ENCODE results near the gene SRR. TPM values are rescaled to one million over a fixed set of nuclear protein-coding genes. Genes with fewer than 3 reads are reported as not detected.

The SRR gene
- polyA plus RNA-seq, 6 donors from 2014 or later, result 3.0 to 23.5 (median 8.5) TPM

GRCh38 chr17:2336852-2337543 is 33.2 kb downstream of the SRR start, which contains the start of gene SGSM2:
SGSM2 (plus strand) TSS chr17:2337501; CDS start chr17:2337689, 188 bp downstream.
- Mint-ChIP-seq H3K27me3 (no peaks in the 10 kb centered on the region), H3K4me1 (peaks cover 22 to 28% (median 23%) of the 10 kb centered on the region in 3 donors), H3K9me3 (no peaks in the 10 kb centered on the region), H3K36me3 (peaks cover 0 to 8% of the 10 kb centered on the region in 2 donors), H3K4me3 (peak within 1 kb of the TSS; percentile 91 to 99 (median 98)), H3K27ac (peak within 1 kb of the TSS; percentile 26 to 97 (median 94))
- ATAC-seq (ENCODE audit: low read depth in 2 of 2), result peak; percentile 62 to 67
- peak; percentile 64 for DNase-seq

DNA sequence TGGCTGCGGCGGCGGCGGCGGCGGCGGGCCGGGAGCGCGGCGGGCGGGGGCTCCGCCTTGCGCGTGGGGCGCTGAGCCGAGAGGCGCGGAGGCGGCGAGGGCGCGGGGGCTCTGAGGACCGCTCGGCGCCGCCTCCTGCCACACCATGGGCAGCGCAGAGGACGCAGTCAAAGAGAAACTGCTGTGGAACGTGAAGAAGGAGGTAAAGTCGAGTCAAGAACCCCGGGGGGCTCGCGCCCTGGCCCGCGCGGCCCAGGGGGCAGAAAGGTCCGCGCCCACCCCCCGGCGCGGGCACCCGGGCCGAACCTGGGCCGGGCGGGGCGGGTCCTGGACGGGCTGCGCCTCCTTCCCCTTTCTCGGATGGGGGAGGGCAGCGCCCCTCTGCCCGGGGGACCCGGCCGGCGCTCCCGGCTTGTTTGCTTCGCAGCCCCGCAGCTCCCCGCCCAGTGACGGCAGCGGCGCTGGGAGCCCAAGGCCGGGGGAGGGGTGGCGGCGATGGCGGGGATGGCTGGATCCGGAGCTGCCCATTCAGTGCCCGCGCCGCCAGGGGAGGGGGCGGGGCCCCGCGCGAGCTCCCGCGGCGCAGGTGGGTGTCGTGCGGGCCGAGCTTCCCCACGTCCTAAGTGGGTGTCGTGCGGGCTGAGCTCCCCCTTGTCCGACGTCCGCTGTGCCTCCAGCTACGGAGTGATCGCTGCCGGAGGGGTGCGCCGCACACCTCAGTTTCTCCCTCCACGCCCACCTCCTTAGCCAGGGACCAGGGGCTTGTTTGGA is 34.0 kb downstream of the SRR start:
- H3K36me3 Mint-ChIP-seq, result peaks cover 0 to 8% of the 10 kb centered on the region in 2 donors
- peak overlapping the region in 3 of 6 donors; percentile 70 to 84 (median 71) for H3K27ac Mint-ChIP-seq
- H3K4me3 Mint-ChIP-seq, result peak overlapping the region; percentile 89 to 99 (median 98)
- no peaks in the 10 kb centered on the region for H3K27me3 Mint-ChIP-seq
- no peaks in the 10 kb centered on the region for H3K9me3 Mint-ChIP-seq
- H3K4me1 Mint-ChIP-seq, result peaks cover 22 to 28% (median 23%) of the 10 kb centered on the region in 3 donors
- DNase-seq, result peak; percentile 69
- ATAC-seq (ENCODE audit: low read depth in 2 of 2), result peak; percentile 57 to 60

DNA sequence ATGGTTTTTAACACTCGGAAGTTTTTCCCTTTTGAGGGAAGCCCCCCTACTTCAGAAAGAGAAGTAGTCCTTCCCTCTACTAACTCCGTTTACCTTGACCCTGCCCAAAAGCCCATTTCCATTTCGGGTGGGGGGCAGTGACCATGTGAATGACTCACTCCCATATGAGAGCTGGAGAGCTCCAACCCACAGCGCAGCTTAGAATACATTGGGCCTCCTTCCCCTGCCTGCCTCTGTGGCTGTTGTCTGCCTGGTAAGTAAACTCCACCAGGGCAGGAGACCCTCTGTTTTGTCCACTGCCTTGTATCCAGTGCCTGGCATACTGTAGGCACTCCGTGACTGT is 34.5 kb downstream of the SRR start:
- H3K9me3 Mint-ChIP-seq, result no peaks in the 10 kb centered on the region
- peak overlapping the region; percentile 26 to 84 (median 70) for H3K27ac Mint-ChIP-seq
- peak overlapping the region; percentile 80 to 98 (median 88) for H3K4me3 Mint-ChIP-seq
- no peak for DNase-seq
- ATAC-seq (ENCODE audit: low read depth in 2 of 2), result no peak
- H3K27me3 Mint-ChIP-seq, result no peaks in the 10 kb centered on the region
- peaks cover 0 to 8% of the 10 kb centered on the region in 2 donors for H3K36me3 Mint-ChIP-seq
- peaks cover 22 to 28% (median 23%) of the 10 kb centered on the region in 3 donors for H3K4me1 Mint-ChIP-seq

DNA sequence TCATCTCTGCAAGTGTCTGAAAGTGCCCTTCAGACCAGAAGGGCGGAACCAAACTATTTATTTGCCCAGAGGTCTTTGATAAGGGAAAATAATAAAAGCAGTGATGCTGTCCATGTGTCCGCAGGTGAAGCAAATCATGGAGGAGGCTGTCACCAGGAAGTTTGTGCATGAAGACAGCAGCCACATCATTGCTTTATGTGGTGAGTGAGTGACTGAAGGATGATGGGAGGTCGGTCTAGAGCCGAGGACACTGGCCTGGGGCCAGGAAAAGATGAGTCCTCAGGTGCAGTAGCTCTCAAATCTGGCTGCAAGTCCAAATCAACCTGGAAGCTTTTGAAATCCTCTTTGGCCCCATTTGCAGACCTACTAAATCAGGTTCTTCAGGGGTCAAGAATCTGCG is 39.7 kb downstream of the SRR start:
- ATAC-seq (ENCODE audit: low read depth in 2 of 2), result no peak
- no peak for DNase-seq
- H3K4me1 Mint-ChIP-seq, result peaks cover 2 to 4% (median 3%) of the 10 kb centered on the region in 3 donors
- H3K27ac Mint-ChIP-seq, result peak overlapping the region in 1 of 6 donors; percentile 35
- H3K36me3 Mint-ChIP-seq, result no peaks in the 10 kb centered on the region
- no peaks in the 10 kb centered on the region for H3K9me3 Mint-ChIP-seq
- H3K27me3 Mint-ChIP-seq, result no peaks in the 10 kb centered on the region
- H3K4me3 Mint-ChIP-seq, result peak overlapping the region in 1 of 8 donors; percentile 58

DNA sequence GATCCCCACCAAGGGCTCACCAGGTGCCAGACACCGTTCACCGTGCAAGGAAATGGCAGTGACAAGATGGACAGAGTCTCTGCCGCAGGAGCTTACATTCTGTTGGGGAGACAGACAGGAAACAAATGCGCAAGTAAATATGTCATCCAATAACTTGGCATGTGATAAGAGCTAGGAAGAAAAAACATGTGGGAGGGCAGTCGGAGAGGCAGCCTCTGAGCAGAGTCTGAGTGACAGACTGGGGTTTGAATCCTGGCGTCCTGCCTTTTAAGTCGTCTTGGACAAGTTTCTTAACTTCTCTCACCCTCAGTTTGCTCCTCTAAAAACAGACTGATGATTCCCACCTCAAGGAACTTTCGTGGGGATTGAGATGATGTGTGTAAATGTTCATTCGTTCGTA is 40.8 kb downstream of the SRR start:
- H3K27me3 Mint-ChIP-seq, result no peaks in the 10 kb centered on the region
- ATAC-seq (ENCODE audit: low read depth in 2 of 2) (no peak), DNase-seq (no peak)
- H3K4me1 Mint-ChIP-seq, result peaks cover 0 to 2% (median 0%) of the 10 kb centered on the region in 3 donors
- H3K27ac Mint-ChIP-seq, result peak overlapping the region in 1 of 6 donors; percentile 57
- H3K36me3 Mint-ChIP-seq, result no peaks in the 10 kb centered on the region
- no peak overlapping the region for H3K4me3 Mint-ChIP-seq
- H3K9me3 Mint-ChIP-seq, result no peaks in the 10 kb centered on the region

GRCh38 chr17:2346475-2346874 is 42.7 kb downstream of the SRR start:
- Mint-ChIP-seq H3K36me3 (no peaks in the 10 kb centered on the region), H3K27ac (no peak overlapping the region), H3K4me3 (no peak overlapping the region), H3K27me3 (no peaks in the 10 kb centered on the region), H3K4me1 (no peaks in the 10 kb centered on the region), H3K9me3 (no peaks in the 10 kb centered on the region)
- no peak for ATAC-seq (ENCODE audit: low read depth in 2 of 2)
- DNase-seq, result no peak

DNA sequence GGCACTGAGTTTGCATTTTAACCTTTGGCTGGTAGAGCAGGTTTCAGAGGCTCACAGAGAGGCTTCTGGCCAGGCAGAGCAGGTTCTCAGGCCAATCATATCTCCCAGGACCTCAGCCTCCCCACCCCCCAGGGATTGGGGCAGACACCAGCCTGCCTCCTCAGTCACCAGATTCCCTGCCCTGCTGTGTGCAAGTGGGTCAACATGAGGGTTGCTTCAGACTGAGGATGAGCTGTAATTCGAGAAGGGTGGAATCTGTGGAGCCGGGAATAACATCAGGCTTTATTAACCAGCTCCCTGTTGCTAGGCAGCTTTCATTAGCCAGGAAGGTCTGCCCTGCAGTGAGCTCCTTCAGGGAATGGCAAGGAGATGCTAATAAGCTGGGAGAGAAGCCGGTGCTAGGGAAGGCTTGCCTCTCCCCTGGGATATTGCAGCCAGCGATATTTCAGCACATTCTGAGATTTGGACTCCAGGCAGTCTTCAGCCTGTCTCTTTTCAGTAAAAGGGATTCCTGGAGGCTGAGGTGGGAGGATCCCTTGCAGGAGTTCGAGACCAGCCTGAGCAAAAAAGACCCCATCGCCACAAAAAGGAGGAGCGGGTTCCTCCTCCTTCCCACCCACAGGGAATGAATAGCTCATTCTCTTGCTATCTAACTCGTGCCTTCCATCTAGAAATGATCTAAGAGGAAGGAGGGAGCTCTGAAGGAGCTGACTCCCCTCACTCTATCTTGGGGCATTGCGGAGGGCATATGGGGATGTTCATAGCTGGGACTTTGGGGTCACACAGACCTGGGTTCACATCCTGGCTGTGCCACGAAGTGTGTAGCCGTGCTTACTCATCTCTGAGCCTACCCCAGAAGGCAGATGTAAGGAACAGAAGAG is 44.3 kb downstream of the SRR start:
- Mint-ChIP-seq H3K4me1 (peaks cover 0 to 4% (median 0%) of the 10 kb centered on the region in 3 donors), H3K36me3 (no peaks in the 10 kb centered on the region), H3K27me3 (no peaks in the 10 kb centered on the region), H3K4me3 (no peak overlapping the region), H3K9me3 (no peaks in the 10 kb centered on the region), H3K27ac (no peak overlapping the region)
- ATAC-seq (ENCODE audit: low read depth in 2 of 2) (no peak), DNase-seq (no peak)

- ATAC-seq (ENCODE audit: low read depth in 2 of 2) (no peak), DNase-seq (no peak)
- H3K27me3 Mint-ChIP-seq, result no peaks in the 10 kb centered on the region
- no peaks in the 10 kb centered on the region for H3K36me3 Mint-ChIP-seq
- H3K4me1 Mint-ChIP-seq, result peaks cover 0 to 7% (median 0%) of the 10 kb centered on the region in 3 donors
- no peak overlapping the region for H3K4me3 Mint-ChIP-seq
- H3K27ac Mint-ChIP-seq, result no peak overlapping the region
- H3K9me3 Mint-ChIP-seq, result no peaks in the 10 kb centered on the region
Observed at GRCh38 chr17:2351269-2351668, 47.5 kb downstream of the SRR start.

GRCh38 chr17:2354311-2354710 is 50.6 kb downstream of the SRR start:
- no peak for ATAC-seq (ENCODE audit: low read depth in 2 of 2)

DNA sequence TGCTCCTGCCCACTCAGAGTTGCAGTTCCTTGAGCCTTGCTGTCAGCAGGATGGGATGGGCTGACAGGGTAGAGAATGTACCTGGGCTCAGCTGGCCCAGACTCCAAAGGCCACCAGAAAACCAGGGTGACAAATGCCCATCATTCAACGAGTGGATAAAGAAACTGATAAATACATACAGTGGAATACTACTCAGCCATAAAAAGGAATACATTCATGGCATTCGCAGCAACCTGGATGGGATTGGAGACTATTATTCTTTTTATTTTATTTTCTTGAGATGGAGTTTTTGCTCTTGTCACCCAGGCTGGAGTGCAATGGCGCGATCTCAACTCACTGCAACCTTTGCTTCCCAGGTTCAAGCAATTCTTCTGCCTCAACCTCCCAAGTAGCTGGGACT is 53.5 kb downstream of the SRR start:
- DNase-seq (no peak), ATAC-seq (ENCODE audit: low read depth in 2 of 2) (no peak)
- peaks cover 0 to 5% (median 2%) of the 10 kb centered on the region in 3 donors for H3K4me1 Mint-ChIP-seq
- no peaks in the 10 kb centered on the region for H3K27me3 Mint-ChIP-seq
- peaks cover 0 to 7% of the 10 kb centered on the region in 2 donors for H3K36me3 Mint-ChIP-seq
- no peak overlapping the region for H3K4me3 Mint-ChIP-seq
- no peaks in the 10 kb centered on the region for H3K9me3 Mint-ChIP-seq
- H3K27ac Mint-ChIP-seq, result no peak overlapping the region

More at GRCh38 chr17:2354311-2354710, 50.6 kb downstream of the SRR start:
- H3K4me3 Mint-ChIP-seq, result no peak overlapping the region
- H3K9me3 Mint-ChIP-seq, result no peaks in the 10 kb centered on the region
- H3K36me3 Mint-ChIP-seq, result no peaks in the 10 kb centered on the region
- H3K27me3 Mint-ChIP-seq, result no peaks in the 10 kb centered on the region
- no peak for DNase-seq
- H3K27ac Mint-ChIP-seq, result no peak overlapping the region
- peaks cover 0 to 7% (median 0%) of the 10 kb centered on the region in 3 donors for H3K4me1 Mint-ChIP-seq

DNA sequence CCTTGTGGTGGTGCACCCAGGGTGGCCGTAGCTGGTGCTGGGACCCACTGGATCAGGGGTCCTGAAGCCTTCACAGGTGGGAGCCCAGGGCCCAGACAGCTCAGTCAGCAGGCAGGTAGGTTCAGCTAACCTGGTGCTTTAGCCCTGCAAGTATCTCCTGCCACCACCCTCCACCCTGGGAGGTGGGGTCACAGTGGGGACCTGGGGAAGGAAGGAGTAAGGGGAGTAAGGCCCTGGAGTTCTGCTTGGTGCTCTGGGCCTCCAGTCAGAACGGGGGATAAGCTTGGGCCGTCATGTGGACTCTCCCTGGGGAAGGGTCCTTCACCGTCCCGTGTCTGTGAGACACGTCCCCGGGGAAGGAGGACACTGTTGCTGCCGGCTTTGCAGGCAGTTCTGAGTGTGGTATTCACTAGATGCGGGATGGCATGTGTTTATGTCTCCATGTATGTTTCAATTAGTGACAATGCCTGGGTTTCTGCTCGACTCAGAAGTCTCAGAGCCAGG is 54.2 kb downstream of the SRR start:
- no peak overlapping the region for H3K27ac Mint-ChIP-seq
- H3K4me3 Mint-ChIP-seq, result no peak overlapping the region
- ATAC-seq (ENCODE audit: low read depth in 2 of 2) (no peak), DNase-seq (no peak)
- peaks cover 0 to 4% (median 2%) of the 10 kb centered on the region in 3 donors for H3K4me1 Mint-ChIP-seq
- peaks cover 0 to 14% of the 10 kb centered on the region in 2 donors for H3K36me3 Mint-ChIP-seq
- H3K27me3 Mint-ChIP-seq, result no peaks in the 10 kb centered on the region
- no peaks in the 10 kb centered on the region for H3K9me3 Mint-ChIP-seq

- ATAC-seq (ENCODE audit: low read depth in 2 of 2) (no peak), DNase-seq (no peak)
- peak overlapping the region in 2 of 6 donors; percentile 2 to 26 for H3K27ac Mint-ChIP-seq
- no peaks in the 10 kb centered on the region for H3K27me3 Mint-ChIP-seq
- H3K36me3 Mint-ChIP-seq, result peaks cover 0 to 14% of the 10 kb centered on the region in 2 donors
- H3K9me3 Mint-ChIP-seq, result no peaks in the 10 kb centered on the region
- H3K4me3 Mint-ChIP-seq, result no peak overlapping the region
- peaks cover 0 to 2% (median 0%) of the 10 kb centered on the region in 3 donors for H3K4me1 Mint-ChIP-seq
Observed at GRCh38 chr17:2361010-2361760, 57.4 kb downstream of the SRR start.

All from naive B cell (primary cell).